T47D (cell line): ENCODE results near the gene TBX1.
"Not testable (repeated sequence)": the region's sequence is repeated elsewhere in the genome, so short reads cannot be mapped to it uniquely, and the experiment has no call there.

ENCODE experiments used
- DNase-seq, 2 experiments: peaks; one replicate each; pipeline versions ENCODE4 v3.0.0 to v3.0.0-alpha.2; 2011 to 2012; ENCODE audit warnings: low read depth in 1 of 2, low spot score in 1 of 2
- JUND ChIP-seq: IDR thresholded peaks from 2 replicates; pipeline ENCODE4 v1.6.1; 2012; ENCODE audit warnings: low read depth
- in situ Hi-C: cut with HindIII; loops from 2 replicates; pipeline ENCODE4 v1.10.0; 2016; ENCODE audit warnings: low sequenced_read_pairs, low pct_unique_long_range_greater_than_20kb

TBX1 gene

DNA sequence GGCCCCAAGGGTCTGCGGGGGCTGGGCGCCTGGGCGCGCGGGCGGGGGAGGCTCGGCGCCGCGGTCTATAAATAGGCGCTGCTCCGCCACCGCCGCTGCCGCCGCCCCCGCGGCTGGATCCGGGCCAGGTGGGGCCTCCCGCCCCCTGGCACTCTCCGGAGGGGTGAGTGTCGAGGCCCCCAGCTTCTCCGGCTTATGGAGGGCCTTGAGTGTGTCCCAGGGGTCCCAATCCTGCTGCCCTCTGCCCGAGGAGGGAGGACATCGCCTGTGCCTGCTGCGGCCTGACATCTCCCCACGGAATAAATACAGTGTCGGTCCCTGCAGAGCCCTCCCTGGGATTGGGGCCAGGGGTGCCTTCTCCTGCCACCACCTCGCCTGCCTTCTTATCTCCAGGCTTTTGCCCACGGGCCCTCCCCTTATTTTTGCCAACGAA lies 41.5 kb upstream of the TBX1 start:
- in situ Hi-C loops = no loop called here
- DNase-seq = no peak
- TF ChIP-seq JUND = no peak

DNA sequence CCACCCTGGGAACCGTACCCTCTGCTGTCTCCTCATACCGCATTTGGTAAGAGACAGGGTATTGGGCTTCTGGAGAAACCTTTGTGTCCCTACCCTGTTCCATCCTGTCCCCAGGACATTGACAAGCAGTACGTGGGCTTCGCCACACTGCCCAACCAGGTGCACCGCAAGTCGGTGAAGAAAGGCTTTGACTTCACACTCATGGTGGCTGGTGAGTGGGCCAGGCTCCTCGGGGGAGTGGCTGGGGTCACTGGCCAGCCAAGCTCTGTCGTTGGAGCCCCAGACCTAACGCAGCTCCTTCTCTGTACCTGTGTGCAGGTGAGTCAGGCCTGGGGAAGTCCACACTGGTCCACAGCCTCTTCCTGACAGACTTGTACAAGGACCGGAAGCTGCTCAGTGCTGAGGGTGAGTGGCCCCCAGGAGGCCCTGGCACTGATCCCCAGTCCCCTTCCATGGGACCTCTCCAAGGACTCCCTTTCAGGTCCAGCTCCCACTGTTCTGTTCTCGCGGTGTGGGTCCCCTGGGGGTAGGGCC lies 41.0 kb upstream of the TBX1 start:
- in situ Hi-C loops = no loop called here
- no peak for DNase-seq
- no peak for TF ChIP-seq JUND

DNA sequence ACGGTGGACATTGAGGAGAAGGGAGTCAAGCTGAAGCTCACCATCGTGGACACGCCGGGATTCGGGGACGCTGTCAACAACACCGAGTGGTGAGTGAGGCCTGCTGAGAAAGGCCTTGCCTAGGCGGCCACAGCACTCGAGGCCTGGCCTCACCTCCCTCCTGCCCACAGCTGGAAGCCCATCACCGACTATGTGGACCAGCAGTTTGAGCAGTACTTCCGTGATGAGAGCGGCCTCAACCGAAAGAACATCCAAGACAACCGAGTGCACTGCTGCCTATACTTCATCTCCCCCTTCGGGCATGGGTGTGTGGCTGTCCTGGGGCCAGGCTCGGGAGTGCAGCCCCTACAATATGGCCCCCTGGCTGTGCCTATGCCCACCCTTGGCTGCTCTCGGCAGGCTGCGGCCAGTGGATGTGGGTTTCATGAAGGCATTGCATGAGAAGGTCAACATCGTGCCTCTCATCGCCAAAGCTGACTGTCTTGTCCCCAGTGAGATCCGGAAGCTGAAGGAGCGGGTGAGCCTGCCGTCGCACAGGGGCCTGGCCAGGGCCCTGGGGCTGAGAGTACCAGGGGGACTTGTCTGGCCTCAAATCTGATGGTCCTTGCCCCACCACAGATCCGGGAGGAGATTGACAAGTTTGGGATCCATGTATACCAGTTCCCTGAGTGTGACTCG lies 40.3 kb upstream of the TBX1 start:
- in situ Hi-C loops = no loop called here
- TF ChIP-seq JUND = no peak
- no peak for DNase-seq

DNA sequence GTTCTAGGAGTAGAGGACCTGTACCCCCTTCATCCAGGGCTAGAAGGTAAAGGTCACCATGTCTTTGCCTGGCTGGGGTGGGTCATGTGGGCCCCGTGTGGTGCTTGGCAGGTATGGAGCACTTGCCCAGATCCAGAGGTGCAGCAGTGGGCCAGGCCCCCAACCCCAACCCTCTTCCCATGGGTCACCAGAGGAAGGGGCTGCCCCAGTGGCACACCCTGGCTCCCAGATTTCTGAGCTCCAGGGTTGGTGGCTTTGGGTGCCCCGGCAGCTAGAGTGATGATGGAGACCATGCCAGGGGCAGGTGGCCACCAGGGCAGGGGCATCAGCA lies 39.6 kb upstream of the TBX1 start:
- in situ Hi-C loops = no loop called here
- no peak for TF ChIP-seq JUND
- DNase-seq = no peak

DNA sequence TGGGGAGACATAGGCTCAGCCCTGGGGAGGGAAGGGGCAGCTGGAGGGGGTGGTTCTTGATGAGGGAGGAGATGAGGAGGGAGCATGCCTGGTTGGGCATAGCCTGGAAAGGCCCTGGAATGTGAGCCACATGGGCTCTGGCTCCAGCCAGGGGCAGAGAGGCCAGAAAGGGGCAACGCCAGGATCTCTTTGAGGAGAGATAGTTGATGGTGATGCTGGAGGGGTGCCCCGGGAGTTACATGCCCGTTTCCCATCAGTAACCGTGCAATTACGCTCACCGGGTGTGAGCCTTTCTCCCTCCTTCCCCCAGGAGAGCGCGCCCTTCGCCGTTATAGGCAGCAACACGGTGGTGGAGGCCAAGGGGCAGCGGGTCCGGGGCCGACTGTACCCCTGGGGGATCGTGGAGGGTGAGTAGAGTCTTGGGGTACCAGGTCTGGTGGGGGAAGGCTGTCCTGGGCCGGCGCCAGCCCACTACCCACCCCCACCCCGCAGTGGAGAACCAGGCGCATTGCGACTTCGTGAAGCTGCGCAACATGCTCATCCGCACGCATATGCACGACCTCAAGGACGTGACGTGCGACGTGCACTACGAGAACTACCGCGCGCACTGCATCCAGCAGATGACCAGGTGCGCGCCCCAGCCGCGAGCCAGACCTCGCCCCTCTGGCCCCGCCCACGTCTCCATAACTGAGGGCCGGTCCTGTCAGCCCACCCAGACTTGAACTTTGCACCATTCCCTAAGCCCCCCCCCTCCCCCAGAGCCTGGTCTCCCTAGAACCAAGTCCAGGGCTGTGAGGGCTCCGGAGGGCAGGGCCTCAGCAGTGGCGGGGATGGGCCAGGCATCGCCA lies 39.0 kb upstream of the TBX1 start:
- in situ Hi-C loops = no loop called here
- TF ChIP-seq JUND = no peak
- DNase-seq = no peak

DNA sequence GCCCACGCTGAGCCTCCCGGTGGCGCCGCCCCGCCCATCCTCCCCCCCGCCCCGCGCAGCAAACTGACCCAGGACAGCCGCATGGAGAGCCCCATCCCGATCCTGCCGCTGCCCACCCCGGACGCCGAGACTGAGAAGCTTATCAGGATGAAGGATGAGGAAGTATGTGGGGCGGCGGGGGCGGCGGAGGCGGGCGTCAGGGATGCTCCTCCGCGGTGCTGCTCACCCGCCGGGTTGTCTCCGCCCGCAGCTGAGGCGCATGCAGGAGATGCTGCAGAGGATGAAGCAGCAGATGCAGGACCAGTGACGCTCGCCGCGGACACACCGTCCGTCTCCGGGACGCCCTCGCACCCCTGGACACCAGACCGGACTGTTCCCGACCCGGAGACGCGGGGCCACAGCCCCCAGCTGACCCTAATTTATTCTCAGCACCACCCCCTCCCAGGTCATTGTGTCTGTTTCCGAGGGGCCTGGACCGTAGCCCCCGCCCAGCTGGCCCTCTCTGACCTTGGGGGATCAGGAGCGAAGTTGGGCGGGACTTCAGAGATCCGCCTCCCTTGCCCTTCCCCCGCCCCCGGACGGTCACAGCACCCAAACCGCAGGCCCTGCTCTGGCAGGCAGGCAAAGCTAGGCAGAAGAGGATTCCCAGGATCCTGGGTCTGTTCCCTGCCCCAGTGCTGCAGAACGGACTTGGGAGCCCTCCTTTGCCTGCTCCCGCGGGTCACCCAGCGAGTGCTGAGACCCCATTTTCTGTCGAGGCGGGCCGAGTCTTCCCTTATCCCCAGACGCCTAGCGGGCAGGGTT lies 38.2 kb upstream of the TBX1 start:
- no peak for TF ChIP-seq JUND
- no peak for DNase-seq
- in situ Hi-C loops = no loop called here

DNA sequence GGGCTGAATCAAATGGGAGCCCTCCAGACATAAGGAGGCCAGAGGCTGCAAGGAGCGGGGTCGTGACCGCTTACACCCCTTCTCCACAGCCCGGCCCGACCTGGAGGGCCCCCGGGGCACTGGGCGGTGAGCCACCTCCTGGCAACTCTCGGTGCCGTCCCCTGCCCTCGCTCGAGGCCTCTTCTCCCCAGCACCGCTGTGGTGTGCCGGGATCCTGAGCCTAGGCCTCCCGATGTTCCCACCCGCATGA lies 37.7 kb upstream of the TBX1 start:
- DNase-seq = no peak
- no peak for TF ChIP-seq JUND
- in situ Hi-C loops = no loop called here

DNA sequence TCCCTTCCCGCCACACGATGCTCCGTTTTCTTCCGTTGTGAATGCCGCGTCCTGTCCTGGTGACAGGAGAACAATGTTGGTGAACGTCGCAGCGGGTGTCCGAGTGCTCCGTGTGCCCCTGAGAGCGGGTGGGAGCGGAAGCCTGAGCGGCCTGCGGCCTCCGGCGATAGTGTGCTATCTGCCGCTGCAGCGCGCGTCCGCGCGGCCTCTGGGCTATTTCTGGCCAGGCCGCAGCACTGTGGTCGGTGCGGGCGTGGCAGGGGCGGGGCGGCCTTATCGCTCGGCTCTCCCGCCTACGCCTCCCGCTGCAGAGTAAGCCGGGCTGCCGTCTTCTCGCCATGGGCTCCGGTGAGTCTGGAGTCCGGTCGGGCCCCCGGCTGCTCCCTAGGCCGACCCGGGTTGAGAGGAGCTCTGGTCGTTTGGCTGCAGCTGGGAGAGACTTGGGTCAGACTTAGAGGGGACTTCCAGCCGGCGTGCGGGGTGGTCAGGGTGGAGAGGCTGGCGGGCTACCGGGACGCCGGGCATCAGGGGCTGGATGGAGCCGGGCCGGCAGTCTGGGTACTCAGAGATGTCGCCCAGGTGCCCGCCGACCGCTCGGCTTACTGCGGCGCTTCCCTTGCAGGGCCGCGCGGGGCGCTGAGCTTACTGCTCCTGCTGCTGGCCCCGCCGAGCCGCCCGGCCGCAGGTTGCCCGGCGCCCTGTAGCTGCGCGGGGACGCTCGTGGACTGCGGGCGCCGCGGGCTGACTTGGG lies 37.2 kb upstream of the TBX1 start, which contains the start of gene GP1BB:
GP1BB (plus strand) TSS at position 308 of the 751 bp plus-strand sequence; CDS start at position 339, 31 bp downstream.
- no peak for DNase-seq
- TF ChIP-seq JUND = no peak
- in situ Hi-C loops = no loop called here

DNA sequence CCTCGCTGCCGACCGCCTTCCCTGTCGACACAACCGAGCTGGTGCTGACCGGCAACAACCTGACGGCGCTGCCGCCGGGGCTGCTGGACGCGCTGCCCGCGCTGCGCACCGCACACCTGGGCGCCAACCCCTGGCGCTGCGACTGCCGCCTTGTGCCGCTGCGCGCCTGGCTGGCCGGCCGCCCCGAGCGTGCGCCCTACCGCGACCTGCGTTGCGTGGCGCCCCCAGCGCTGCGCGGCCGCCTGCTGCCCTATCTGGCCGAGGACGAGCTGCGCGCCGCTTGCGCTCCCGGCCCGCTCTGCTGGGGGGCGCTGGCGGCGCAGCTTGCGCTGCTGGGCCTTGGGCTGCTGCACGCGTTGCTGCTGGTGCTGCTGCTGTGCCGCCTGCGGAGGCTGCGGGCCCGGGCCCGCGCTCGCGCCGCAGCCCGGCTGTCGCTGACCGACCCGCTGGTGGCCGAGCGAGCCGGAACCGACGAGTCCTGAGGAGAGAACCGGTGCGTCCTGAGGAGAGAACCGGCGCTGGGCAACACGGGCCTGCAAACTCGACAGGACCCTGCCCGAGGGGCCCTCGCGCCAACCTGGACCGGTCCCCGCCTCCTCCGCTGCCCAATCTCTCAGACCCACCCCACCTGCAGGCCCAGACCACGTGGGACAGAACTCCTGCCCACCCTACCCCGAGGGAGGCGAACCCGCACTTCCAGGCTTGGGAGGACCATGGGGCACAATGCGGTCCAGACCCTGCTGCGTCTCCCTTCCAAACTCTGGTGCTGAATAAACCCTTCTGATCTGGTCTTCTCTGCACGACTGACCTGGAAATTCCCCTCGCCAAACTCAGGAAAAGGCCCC lies 36.4 kb upstream of the TBX1 start:
- no peak for TF ChIP-seq JUND
- in situ Hi-C loops = no loop called here

DNA sequence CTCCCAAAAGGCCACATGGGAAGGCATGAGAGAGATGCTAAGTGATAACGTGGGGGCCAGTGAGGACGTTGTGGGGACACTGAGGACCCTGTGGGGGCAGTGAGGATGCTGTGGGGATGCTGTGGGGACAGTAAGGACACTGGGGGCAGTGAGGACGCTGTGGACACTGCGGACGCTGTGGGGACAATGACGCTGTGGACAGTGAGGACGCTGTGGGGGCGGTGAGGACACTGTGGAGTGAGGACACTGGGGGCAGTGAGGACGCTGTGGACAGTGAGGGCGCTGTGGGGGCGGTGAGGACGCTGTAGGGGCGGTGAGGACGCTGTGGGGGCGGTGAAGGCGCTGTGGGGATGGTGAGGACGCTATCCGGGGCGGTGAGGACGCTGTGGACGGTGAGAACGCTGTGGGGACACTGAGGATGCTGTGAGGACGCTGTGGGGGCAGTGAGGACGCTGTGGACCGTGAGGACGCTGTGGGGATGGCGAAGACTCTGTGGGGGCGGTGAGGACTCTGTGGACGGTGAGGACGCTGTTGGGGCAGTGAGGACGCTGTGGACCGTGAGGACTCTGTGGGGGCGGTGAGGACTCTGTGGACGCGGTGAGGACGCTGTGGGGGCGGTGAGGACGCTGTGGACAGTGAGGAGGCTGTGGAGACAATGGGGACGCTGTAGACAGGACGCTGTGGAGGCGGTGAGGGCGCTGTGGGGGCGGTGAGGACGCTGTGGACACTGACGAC lies 35.5 kb upstream of the TBX1 start:
- no peak for DNase-seq
- in situ Hi-C loops = no loop called here
- TF ChIP-seq JUND = no peak

More for the DNA sequence above, 36.4 kb upstream of the TBX1 start:
- DNase-seq = no peak

DNA sequence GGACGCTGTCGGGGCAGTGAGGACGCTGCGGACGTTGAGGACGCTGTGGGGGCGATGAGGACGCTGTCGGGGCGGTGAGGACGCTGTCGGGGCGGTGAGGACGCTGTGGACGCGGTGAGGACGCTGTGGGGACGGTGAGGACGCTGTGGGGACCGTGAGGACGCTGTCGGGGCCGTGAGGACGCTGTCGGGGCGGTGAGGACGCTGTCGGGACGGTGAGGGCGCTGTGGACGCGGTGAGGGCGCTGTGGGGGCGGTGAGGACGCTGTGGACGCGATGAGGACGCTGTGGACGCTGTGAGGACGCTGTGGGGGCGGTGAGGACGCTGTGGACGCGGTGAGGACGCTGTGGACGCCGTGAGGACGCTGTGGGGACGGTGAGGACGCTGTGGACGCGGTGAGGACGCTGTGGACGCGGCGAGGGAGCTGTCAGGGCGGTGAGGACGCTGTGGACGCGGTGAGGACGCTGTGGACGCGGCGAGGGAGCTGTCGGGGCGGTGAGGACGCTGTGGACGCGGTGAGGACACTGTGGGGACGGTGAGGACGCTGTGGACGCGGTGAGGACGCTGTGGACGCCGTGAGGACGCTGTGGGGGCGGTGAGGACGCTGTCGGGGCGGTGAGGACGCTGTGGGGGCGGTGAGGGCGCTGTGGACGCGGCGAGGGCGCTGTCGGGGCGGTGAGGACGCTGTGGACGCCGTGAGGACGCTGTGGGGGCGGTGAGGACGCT lies 34.4 kb upstream of the TBX1 start:
- in situ Hi-C loops, DNase-seq: not testable (repeated sequence)
